ENCODE results near the gene SDHC. TPM values are rescaled to one million over a fixed set of nuclear protein-coding genes. Genes with fewer than 3 reads are reported as not detected.

The SDHC gene
- total RNA-seq, 4 donors from 2014 or later, result 27.1 to 41.8 (median 34.4) TPM

- TF ChIP-seq, protein P1, sequence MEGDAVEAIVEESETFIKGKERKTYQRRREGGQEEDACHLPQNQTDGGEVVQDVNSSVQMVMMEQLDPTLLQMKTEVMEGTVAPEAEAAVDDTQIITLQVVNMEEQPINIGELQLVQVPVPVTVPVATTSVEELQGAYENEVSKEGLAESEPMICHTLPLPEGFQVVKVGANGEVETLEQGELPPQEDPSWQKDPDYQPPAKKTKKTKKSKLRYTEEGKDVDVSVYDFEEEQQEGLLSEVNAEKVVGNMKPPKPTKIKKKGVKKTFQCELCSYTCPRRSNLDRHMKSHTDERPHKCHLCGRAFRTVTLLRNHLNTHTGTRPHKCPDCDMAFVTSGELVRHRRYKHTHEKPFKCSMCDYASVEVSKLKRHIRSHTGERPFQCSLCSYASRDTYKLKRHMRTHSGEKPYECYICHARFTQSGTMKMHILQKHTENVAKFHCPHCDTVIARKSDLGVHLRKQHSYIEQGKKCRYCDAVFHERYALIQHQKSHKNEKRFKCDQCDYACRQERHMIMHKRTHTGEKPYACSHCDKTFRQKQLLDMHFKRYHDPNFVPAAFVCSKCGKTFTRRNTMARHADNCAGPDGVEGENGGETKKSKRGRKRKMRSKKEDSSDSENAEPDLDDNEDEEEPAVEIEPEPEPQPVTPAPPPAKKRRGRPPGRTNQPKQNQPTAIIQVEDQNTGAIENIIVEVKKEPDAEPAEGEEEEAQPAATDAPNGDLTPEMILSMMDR (IDR thresholded peaks at IDR 0.05; ENCODE audit: low read depth), result no peak
Observed at GRCh38 chr1:161282991-161283390, 31.2 kb upstream of the SDHC start.

- TF ChIP-seq, protein P1 (IDR thresholded peaks at IDR 0.05; ENCODE audit: low read depth), result no peak
Observed at GRCh38 chr1:161285113-161285512, 29.1 kb upstream of the SDHC start.

DNA sequence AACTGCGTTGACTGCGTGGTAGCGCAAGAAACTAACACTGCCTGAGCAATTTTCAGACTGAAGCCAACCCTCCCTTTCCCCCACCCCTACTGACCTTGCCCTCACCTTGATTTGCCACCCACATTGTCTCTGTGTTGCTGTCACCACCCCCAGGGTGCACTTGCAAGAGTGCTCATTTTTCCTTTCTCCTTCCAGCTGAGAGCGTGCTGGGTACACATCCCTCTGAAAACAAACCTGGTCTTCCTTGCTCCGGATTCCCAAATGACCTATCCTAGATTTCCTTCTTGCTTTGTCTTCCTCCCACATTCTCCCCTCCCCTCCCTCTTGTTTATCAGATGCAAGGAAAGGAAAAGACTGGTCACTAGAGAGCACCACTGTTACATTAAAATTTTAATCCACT, 28.7 kb upstream of the SDHC start:
- TF ChIP-seq, protein P1 (IDR thresholded peaks at IDR 0.05; ENCODE audit: low read depth), result no peak

DNA sequence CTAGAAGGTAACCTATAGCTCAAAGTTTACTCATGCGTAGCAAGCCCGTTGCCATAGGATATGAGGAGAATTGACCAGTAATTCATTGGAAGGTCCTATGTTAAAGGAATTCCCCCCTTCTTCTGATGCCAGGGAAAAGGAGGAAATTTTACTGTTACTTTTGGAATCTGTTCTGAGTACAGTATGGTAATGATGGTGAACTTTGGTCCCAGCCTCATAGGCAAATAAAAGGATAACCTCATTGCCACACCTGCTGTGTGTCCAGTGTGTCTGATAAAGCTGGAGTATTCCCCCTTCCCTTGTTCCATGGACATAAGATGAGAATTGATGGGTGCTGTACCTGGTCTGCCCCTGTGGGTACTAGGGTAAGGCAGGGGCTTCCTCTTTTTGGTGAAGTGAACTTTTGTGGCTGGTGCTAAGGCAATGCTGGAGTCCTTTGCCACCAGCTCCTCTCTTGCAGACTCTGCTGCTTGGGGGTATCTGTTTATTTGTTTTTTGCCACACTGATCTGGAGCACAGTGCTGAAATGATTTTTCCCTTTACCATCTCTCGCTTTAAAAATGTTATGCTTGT, 26.6 kb upstream of the SDHC start:
- TF ChIP-seq, protein P1 (IDR thresholded peaks at IDR 0.05; ENCODE audit: low read depth), result no peak

- TF ChIP-seq, protein P1 (IDR thresholded peaks at IDR 0.05; ENCODE audit: low read depth), result no peak
Observed at GRCh38 chr1:161290779-161291178, 23.4 kb upstream of the SDHC start.

- TF ChIP-seq, protein P1 (IDR thresholded peaks at IDR 0.05; ENCODE audit: low read depth), result no peak
Observed at GRCh38 chr1:161297415-161297814, 16.8 kb upstream of the SDHC start.

DNA sequence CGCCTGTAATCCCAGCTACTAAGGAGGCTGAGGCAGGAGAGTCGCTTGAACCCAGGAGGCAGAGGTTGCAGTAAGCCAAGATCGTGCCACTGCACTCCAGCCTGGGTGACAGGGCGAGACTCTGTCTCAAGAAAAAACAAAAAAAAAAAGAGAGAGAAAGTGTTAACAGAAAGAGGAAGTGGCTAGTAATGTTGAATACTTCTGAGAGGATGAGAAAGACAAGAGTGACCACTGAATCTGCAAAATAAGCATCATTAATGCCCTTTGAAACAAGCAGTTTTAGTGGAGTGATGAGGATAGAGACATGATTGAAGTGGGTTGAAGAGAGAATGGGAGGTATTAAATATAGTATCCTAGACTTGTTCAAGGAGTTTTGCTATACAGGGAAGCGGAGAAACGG, 16.1 kb upstream of the SDHC start:
- TF ChIP-seq, protein P1 (IDR thresholded peaks at IDR 0.05; ENCODE audit: low read depth), result no peak

All from subcutaneous adipose tissue (tissue), 4 donors.